ENCODE data around the gene HERC2.
"Not testable (repeated sequence)": the region's sequence is repeated elsewhere in the genome, so short reads cannot be mapped to it uniquely, and the experiment has no call there.

GRCh38 chr15:28231743-28232142 lies 90.2 kb downstream of the HERC2 start:
- TF ChIP-seq, protein P1, sequence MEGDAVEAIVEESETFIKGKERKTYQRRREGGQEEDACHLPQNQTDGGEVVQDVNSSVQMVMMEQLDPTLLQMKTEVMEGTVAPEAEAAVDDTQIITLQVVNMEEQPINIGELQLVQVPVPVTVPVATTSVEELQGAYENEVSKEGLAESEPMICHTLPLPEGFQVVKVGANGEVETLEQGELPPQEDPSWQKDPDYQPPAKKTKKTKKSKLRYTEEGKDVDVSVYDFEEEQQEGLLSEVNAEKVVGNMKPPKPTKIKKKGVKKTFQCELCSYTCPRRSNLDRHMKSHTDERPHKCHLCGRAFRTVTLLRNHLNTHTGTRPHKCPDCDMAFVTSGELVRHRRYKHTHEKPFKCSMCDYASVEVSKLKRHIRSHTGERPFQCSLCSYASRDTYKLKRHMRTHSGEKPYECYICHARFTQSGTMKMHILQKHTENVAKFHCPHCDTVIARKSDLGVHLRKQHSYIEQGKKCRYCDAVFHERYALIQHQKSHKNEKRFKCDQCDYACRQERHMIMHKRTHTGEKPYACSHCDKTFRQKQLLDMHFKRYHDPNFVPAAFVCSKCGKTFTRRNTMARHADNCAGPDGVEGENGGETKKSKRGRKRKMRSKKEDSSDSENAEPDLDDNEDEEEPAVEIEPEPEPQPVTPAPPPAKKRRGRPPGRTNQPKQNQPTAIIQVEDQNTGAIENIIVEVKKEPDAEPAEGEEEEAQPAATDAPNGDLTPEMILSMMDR (IDR thresholded peaks at IDR 0.05) = not testable (repeated sequence)
- TF ChIP-seq REST (IDR thresholded peaks at IDR 0.05; ENCODE audit: insufficient read depth in 1 of 2, low read depth in 2 of 2, low read length in 1 of 2) = not testable (repeated sequence)
